Common myeloid progenitor, CD34-positive (primary cell): ENCODE results near the gene IGFBP5.

Experiments
- CTCF ChIA-PET: fragments of 350-600 bp; sonication (Branson Sonifier 250); formaldehyde crosslinking; loops from one replicate; lab custom pipeline; 2021; ENCODE audit warnings: antibody characterized with exemption; lab: Charles Lee
- POLR2A ChIA-PET: fragments of 350-600 bp; sonication (Branson Sonifier 250); formaldehyde crosslinking; loops from one replicate; lab custom pipeline; 2021; ENCODE audit warnings: antibody characterized with exemption; lab: Charles Lee
- DNase-seq, 3 donors: peaks; one replicate each; pipeline versions ENCODE4 v3.0.0 to v3.0.0-alpha.2; 2013
- H3K27ac ChIP-seq, 2 experiments: 1 replicate in 1 of 2; 2 replicates in 1 of 2; pipeline ENCODE4 v1.7.0; 2013; ENCODE audit warnings: inconsistent platforms in 2 of 2, low read length in 2 of 2, mild to moderate bottlenecking in 2 of 2, low read depth in 1 of 2, moderate library complexity in 1 of 2; ENCODE audit not compliant: severe bottlenecking in 2 of 2, insufficient read depth in 1 of 2, poor library complexity in 1 of 2
- H3K27me3 ChIP-seq, 5 experiments: replicated peaks in 2 of 5; 1 replicate in 3 of 5; 2 replicates in 2 of 5; pipeline versions ENCODE4 v1.6.1 to v1.7.0; 2013; ENCODE audit warnings: low read length in 4 of 5, mild to moderate bottlenecking in 2 of 5, moderate library complexity in 2 of 5, inconsistent platforms in 1 of 5; ENCODE audit not compliant: insufficient read depth in 5 of 5, control insufficient read depth in 4 of 5
- H3K36me3 ChIP-seq, 4 experiments: 1 replicate in 2 of 4; 2 replicates in 2 of 4; pipeline versions ENCODE4 v1.6.1 to v1.7.0; 2013; ENCODE audit warnings: low read length in 3 of 4, control low read depth in 1 of 4, mild to moderate bottlenecking in 1 of 4; ENCODE audit not compliant: control insufficient read depth in 4 of 4, insufficient read depth in 4 of 4
- H3K4me1 ChIP-seq, 4 experiments: 1 replicate in 3 of 4; 2 replicates in 1 of 4; pipeline versions ENCODE4 v1.6.1 to v1.7.1; 2013; ENCODE audit warnings: low read length in 3 of 4, mild to moderate bottlenecking in 3 of 4, control low read depth in 1 of 4, inconsistent platforms in 1 of 4, moderate library complexity in 1 of 4; ENCODE audit not compliant: control insufficient read depth in 4 of 4, insufficient read depth in 4 of 4; ENCODE audit errors: control extremely low read depth in 1 of 4
- H3K4me3 ChIP-seq, 7 experiments: 1 replicate in 4 of 7; 2 replicates in 3 of 7; pipeline versions ENCODE4 v1.5.1 to v1.7.0; 2013; ENCODE audit warnings: mild to moderate bottlenecking in 7 of 7, low read length in 6 of 7, moderate library complexity in 6 of 7, inconsistent platforms in 2 of 7, low read depth in 2 of 7, control low read depth in 1 of 7; ENCODE audit not compliant: insufficient read depth in 4 of 7, control insufficient read depth in 1 of 7; ENCODE audit errors: extremely low read depth in 1 of 7
- H3K9me3 ChIP-seq, 5 experiments: 1 replicate in 4 of 5; 2 replicates in 1 of 5; pipeline versions ENCODE4 v1.6.1 to v1.7.1; 2013; ENCODE audit warnings: low read length in 4 of 5, mild to moderate bottlenecking in 2 of 5, inconsistent platforms in 1 of 5, low read depth in 1 of 5, moderate library complexity in 1 of 5; ENCODE audit not compliant: control insufficient read depth in 4 of 5, insufficient read depth in 2 of 5; ENCODE audit errors: control extremely low read depth in 1 of 5
- WGBS: methylation state at CpG from one replicate; pipeline ENCODE4 v1.1.5; 2013; ENCODE audit not compliant: insufficient coverage; 5-methylcytosine and 5-hydroxymethylcytosine counted together

The IGFBP5 gene

GRCh38 chr2:216671791-216672343 lies 23.5 kb downstream of the IGFBP5 start:
- DNase-seq: no peak
- Histone ChIP-seq H3K27ac (no peak overlapping the region), H3K4me3 (no peak overlapping the region), H3K36me3 (no peaks in the 10 kb centered on the region), H3K4me1 (peaks cover 0 to 2% (median 0%) of the 10 kb centered on the region in 4 experiments), H3K9me3 (no peaks in the 10 kb centered on the region), H3K27me3 (peaks cover 0 to 13% (median 9%) of the 10 kb centered on the region in 5 experiments)
- ChIA-PET POLR2A (no interaction called here), CTCF (interaction anchor here (0.9 to 15.7 kb wide), 3 partner anchors 8 to 149 kb away, joined by 3 to 433 read pairs (median 5); no protein-coding TSS in a partner anchor)
- WGBS: 87% methylated on average over 3 of the region's 12 CpGs

DNA sequence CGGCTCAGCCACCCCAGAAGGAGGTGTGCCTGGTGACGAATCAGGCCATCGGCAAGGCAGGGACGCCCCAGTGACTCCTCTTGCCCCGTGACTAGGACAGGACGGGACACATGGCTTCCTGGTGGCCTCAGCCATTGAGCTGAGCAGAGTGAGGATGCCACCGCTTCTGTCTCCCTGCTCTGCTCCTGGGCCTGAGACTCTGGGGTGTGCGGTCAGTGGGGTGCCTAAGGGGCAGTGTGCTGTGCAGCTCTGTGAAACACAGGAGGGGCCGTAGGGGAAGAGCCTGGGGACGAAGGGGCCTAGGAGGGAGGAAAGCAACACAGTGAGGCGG lies 24.3 kb downstream of the IGFBP5 start:
- Histone ChIP-seq H3K9me3 (no peaks in the 10 kb centered on the region), H3K4me3 (no peak overlapping the region), H3K36me3 (no peaks in the 10 kb centered on the region), H3K27ac (no peak overlapping the region), H3K4me1 (peaks cover 0 to 2% (median 0%) of the 10 kb centered on the region in 4 experiments), H3K27me3 (peaks cover 0 to 10% (median 4%) of the 10 kb centered on the region in 5 experiments)
- DNase-seq: no peak
- POLR2A ChIA-PET: no interaction called here
- WGBS: 98% methylated on average over 11 of the region's 11 CpGs
- CTCF ChIA-PET: interaction anchor here (2.0 to 15.7 kb wide), 2 partner anchors 9 to 149 kb away, joined by 5 to 433 read pairs; no protein-coding TSS in a partner anchor

DNA sequence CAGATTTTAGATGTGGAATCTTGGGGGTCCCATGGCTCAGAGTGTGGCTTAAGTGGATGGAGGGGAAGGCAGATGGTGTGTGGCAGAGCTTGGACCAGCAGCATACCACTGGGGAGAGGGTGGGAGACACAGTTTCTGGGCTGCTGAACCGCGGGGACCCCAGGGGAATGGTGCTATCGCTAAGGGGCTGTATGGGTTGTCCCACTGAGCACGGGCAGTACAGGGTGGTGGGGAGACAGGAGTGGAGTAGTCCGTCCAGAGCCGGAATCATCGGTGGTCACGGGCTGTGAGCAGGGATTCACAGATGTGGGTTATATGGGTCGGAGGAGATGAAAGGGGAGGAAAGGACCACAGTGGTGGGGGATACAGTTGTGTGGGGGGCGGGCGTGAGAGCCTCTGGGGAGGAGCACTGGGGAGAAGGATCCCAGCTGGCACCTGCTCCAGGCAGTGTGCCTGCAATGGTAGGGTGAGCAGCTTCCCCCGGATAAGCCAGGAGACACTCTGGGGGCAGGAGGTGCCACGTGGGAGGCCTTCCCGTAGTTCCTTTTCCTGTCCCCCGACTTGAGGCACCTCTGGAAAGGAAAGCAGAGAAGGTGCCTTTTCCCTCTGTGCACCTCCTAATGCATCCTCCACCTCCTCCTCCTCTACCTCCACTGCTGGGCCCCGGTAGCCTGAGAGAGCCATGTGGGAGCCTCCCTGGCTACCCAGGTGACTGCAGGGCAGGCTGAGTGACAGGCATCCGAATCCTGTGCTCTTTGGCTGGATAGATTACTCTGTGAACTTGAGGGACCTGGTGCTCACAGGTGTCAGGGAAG lies 24.9 kb downstream of the IGFBP5 start:
- Histone ChIP-seq H3K27ac (no peak overlapping the region), H3K36me3 (no peaks in the 10 kb centered on the region), H3K4me3 (no peak overlapping the region), H3K9me3 (no peaks in the 10 kb centered on the region), H3K27me3 (peaks cover 0 to 10% (median 2%) of the 10 kb centered on the region in 5 experiments), H3K4me1 (peaks cover 0 to 2% (median 0%) of the 10 kb centered on the region in 4 experiments)
- WGBS: 81% methylated on average over 13 of the region's 17 CpGs
- POLR2A ChIA-PET: no interaction called here
- no peak for DNase-seq
- CTCF ChIA-PET: interaction anchor here (1.5 to 15.7 kb wide), 3 partner anchors 9 to 148 kb away, joined by 5 to 433 read pairs (median 5); no protein-coding TSS in a partner anchor

DNA sequence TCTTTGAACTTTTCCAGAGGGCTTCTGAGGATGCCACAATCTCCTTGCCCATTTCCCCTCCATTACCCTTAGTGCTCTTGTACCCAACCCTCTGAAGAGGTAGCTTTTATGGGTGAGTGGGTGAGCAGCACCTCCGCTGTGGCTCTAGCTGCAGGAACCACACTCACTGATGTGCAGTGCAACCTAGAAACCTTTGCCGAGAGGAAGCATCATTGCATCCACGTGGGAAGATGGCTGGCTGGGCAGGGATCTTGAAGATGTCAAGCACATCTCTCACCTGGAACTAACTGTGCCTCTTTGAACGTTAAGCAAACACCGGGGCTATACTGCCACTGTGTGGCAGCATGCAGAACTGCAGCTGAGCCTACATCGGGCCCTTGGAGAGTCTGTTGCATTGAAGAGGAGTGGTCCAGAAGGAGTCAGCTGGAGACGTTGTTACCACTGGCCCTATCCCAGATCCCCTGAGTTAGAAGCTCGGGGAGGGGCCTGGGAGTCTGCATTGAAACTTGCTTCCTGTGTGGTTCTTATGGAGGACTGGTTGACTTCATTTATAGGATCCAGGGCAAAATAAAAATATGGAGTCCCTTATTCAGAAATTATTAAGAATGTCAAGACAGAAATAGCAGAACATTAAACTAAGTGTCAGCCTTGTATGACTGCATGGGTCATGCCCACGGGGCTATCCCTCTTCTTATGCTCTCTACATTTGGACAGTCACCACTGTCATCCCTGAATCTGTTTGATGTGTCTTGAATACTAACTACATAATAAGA lies 28.7 kb downstream of the IGFBP5 start:
- Histone ChIP-seq H3K27me3 (peaks cover 0 to 6% (median 0%) of the 10 kb centered on the region in 5 experiments), H3K4me1 (peaks cover 0 to 4% (median 1%) of the 10 kb centered on the region in 4 experiments), H3K36me3 (no peaks in the 10 kb centered on the region), H3K9me3 (no peaks in the 10 kb centered on the region), H3K4me3 (no peak overlapping the region), H3K27ac (no peak overlapping the region)
- DNase-seq: peak; percentile 47 to 76 (median 67)
- WGBS: 14% methylated on average over 8 of the region's 9 CpGs
- ChIA-PET CTCF (interaction anchor here (0.6 to 15.7 kb wide), 20 partner anchors 10 to 844 kb away, joined by 3 to 433 read pairs (median 4); no protein-coding TSS in a partner anchor), POLR2A (interaction anchor here (0.8 kb wide), 1 partner anchor 151 kb away, joined by 3 read pairs; no protein-coding TSS in a partner anchor)

DNA sequence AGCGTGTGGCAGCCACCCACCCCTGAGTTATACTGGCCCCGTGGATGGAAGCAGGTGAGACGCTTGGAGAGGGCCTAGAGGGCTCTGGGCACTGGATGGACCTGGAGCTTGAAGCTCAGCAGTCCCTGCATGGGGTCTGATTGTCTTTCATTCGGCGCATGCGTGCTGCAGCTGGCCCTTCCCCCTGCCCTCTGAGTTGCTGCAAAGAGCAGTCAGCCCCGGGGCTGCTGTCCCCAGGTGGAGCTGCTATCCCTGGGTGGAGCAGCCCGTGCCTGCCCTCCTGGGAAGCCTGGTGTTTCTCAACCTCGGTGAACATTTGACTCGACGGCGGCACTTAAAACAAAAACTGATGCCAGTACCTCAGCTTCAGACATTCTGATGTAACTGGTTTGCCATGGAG lies 29.6 kb downstream of the IGFBP5 start:
- H3K27ac ChIP-seq: no peak overlapping the region
- POLR2A ChIA-PET: interaction anchor here (0.8 to 0.9 kb wide), 2 partner anchors 146 to 150 kb away, joined by 3 read pairs; no protein-coding TSS in a partner anchor
- no peak overlapping the region for H3K4me3 ChIP-seq
- no peaks in the 10 kb centered on the region for H3K9me3 ChIP-seq
- H3K4me1 ChIP-seq: peaks cover 0 to 4% (median 0%) of the 10 kb centered on the region in 4 experiments
- H3K36me3 ChIP-seq: no peaks in the 10 kb centered on the region
- DNase-seq: no peak
- WGBS: 83% methylated on average over 12 of the region's 12 CpGs
- peaks cover 0 to 4% (median 0%) of the 10 kb centered on the region in 5 experiments for H3K27me3 ChIP-seq
- CTCF ChIA-PET: interaction anchor here (0.8 to 15.7 kb wide), 13 partner anchors 9 to 512 kb away, joined by 3 to 433 read pairs (median 4); no protein-coding TSS in a partner anchor

DNA sequence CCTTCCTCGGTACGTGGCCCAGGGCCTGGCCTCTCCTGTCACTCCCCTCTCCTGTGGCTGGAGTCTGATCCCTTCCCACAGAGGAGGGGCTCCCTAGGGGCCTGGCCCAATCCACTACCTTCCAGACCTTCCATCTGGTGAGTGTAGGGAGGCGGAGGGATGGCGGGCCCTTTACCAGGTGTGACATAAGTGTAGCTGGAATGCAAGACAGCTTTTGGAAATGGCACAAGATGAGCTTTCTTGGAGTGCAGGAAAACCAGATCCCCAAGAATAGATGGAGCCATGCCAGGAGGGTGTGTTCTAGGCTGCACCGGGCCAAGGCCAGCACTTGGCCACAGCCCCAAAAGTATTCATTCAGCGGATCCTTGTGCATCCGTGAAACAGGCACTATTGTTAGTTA lies 30.1 kb downstream of the IGFBP5 start:
- ChIA-PET CTCF (interaction anchor here (0.8 to 15.7 kb wide), 11 partner anchors 13 to 1265 kb away, joined by 3 to 433 read pairs (median 3); no protein-coding TSS in a partner anchor), POLR2A (interaction anchor here (0.9 kb wide), 1 partner anchor 146 kb away, joined by 3 read pairs; no protein-coding TSS in a partner anchor)
- Histone ChIP-seq H3K27ac (no peak overlapping the region), H3K9me3 (no peaks in the 10 kb centered on the region), H3K4me3 (no peak overlapping the region), H3K36me3 (no peaks in the 10 kb centered on the region), H3K27me3 (peaks cover 0 to 4% (median 0%) of the 10 kb centered on the region in 5 experiments), H3K4me1 (peaks cover 0 to 4% (median 0%) of the 10 kb centered on the region in 4 experiments)
- no peak for DNase-seq
- WGBS: 94% methylated on average over 5 of the region's 7 CpGs
